Endodermal cell (in vitro differentiated cells): Measurements from ENCODE around the gene CKAP2L. TPM values are rescaled to one million over a fixed set of nuclear protein-coding genes. Genes with fewer than 3 reads are reported as not detected.
A peak's percentile ranks its signal among the peaks of the same experiment; 100 is the strongest.

Source experiments
- DNase-seq: peaks from one replicate; pipeline ENCODE4 v3.0.0-alpha.2; 2017
- H3K27ac ChIP-seq: 2 replicates; pipeline ENCODE4 v1.5.1; 2013; ENCODE audit warnings: mild to moderate bottlenecking, low read depth, low read length, moderate library complexity
- H3K27me3 ChIP-seq: 2 replicates; pipeline ENCODE4 v1.6.1; 2013; ENCODE audit warnings: mild to moderate bottlenecking, low read length, moderate library complexity; ENCODE audit not compliant: insufficient read depth, control insufficient read depth, poor library complexity, severe bottlenecking
- H3K36me3 ChIP-seq: 2 replicates; pipeline ENCODE4 v1.7.0; 2013; ENCODE audit warnings: mild to moderate bottlenecking, low read length, moderate library complexity; ENCODE audit not compliant: control insufficient read depth, insufficient read depth
- H3K4me1 ChIP-seq: one replicate; pipeline ENCODE4 v1.7.0; 2013; ENCODE audit warnings: low read length; ENCODE audit not compliant: control insufficient read depth, insufficient read depth
- H3K4me3 ChIP-seq: 2 replicates; pipeline ENCODE4 v1.5.1; 2013; ENCODE audit warnings: mild to moderate bottlenecking, low read length, moderate library complexity
- H3K9ac ChIP-seq: 2 replicates; pipeline ENCODE4 v1.6.1; 2013; ENCODE audit warnings: mild to moderate bottlenecking, low read length, moderate library complexity; ENCODE audit not compliant: poor library complexity, severe bottlenecking; ENCODE audit errors: extremely low read depth
- H3K9me3 ChIP-seq: 2 replicates; pipeline ENCODE4 v1.6.1; 2013; ENCODE audit warnings: mild to moderate bottlenecking, low read length, moderate library complexity; ENCODE audit not compliant: control insufficient read depth
- H3K27ac Mint-ChIP-seq: 2 replicates; pipeline ENCODE4 v1.8.0; 2020; ENCODE audit warnings: mixed read lengths
- H3K27me3 Mint-ChIP-seq: 2 replicates; pipeline ENCODE4 v1.8.0; 2021; ENCODE audit warnings: mild to moderate bottlenecking, mixed read lengths; ENCODE audit not compliant: insufficient read depth
- H3K36me3 Mint-ChIP-seq: 2 replicates; pipeline ENCODE4 v1.8.0; 2020; ENCODE audit warnings: low read depth, mixed read lengths
- H3K4me1 Mint-ChIP-seq: 2 replicates; pipeline ENCODE4 v1.8.0; 2020; ENCODE audit warnings: mixed read lengths
- H3K4me3 Mint-ChIP-seq: 2 replicates; pipeline ENCODE4 v1.8.0; 2020; ENCODE audit warnings: mild to moderate bottlenecking, moderate library complexity, mixed read lengths
- H3K9me3 Mint-ChIP-seq: 2 replicates; pipeline ENCODE4 v1.8.0; 2020; ENCODE audit warnings: mild to moderate bottlenecking, mixed read lengths
- CTCF ChIP-seq: fragments of 200-600 bp; sonication (generic); conservative IDR thresholded peaks from 2 replicates; pipeline ENCODE4 v1.5.0; 2021; ENCODE audit warnings: antibody characterized with exemption, mild to moderate bottlenecking
- WGBS, 2 experiments: methylation state at CpG; one replicate each; pipeline versions ENCODE4 v1.1.5 to v1.1.7; 2013; ENCODE audit warnings: missing lambda C conversion rate in 2 of 2, mixed read lengths in 1 of 2; ENCODE audit not compliant: insufficient coverage in 1 of 2, insufficient read length in 1 of 2; 5-methylcytosine and 5-hydroxymethylcytosine counted together
- total RNA-seq, 2 donors: library from RNA; stranded (reverse); fragmentation: NEBNext Ultra II Directional in 1 of 2; extraction: Animal tissue kit (Norgen Biotek cat#: 25700) in 1 of 2; gene quantifications; 2 replicates in 1 of 2; 3 replicates in 1 of 2; pipeline ENCODE4 v1.2.1, GENCODE V29; 2021

The CKAP2L gene
- total RNA-seq, 2 donors from 2014 or later: 20.1 to 30.3 TPM

DNA sequence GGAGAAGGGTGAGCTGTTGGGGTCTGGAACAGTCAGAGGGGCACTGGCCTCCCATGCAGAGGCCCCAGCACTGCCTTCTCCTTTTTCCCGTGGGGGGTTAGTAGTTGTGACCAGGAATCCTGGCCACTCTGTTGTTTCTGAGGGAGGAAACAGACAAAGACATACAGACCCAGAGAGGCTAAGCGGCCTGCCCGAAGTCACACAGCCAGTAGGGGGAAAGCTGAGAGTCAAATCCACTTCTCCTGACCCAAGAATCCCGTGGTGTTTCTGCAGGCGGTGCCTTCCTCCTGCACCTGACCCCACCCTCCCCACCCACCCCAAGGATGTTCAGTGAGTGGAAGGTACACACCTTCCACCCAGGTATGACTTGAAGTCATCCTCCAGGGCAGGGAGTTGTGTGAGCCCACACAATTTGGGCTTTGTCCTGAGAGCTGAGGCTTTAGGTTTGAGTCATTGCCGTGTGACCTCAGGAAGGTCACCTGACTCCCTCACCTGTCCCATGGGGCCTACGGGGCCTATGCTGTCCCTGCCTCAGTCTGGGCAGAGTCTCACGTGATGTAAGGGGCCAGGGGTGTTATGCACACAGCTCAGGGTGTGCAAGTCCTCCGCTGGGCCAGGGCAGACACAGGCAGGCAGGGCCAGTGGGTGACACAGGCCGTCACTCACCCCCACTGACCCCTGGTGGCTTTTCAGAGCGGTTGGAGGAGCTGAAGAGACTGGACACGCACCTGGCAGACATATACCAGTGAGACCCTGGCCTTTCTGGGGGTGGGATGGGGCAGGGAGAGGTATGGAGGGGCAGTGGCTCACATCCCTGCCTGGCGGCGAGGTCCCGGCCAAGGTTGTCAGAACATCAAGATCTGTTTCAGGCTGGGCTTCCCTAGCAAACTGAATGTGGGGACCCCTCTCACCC lies 38.6 kb downstream of the CKAP2L start:
- Mint-ChIP-seq H3K4me1 (peaks cover 17% of the 10 kb centered on the region), H3K27me3 (no peaks in the 10 kb centered on the region), H3K36me3 (no peaks in the 10 kb centered on the region), H3K9me3 (no peaks in the 10 kb centered on the region), H3K4me3 (no peak overlapping the region), H3K27ac (peak overlapping the region; percentile 61)
- DNase-seq: peak; percentile 70
- Histone ChIP-seq H3K9ac (no peak overlapping the region), H3K4me1 (peaks cover 9% of the 10 kb centered on the region), H3K9me3 (no peaks in the 10 kb centered on the region), H3K27ac (no peak overlapping the region), H3K36me3 (no peaks in the 10 kb centered on the region), H3K4me3 (no peak overlapping the region), H3K27me3 (no peaks in the 10 kb centered on the region)
- WGBS, 2 experiments: 92 to 94% methylated on average over 6 to 15 of the region's 15 CpGs
- TF ChIP-seq CTCF: no peak

GRCh38 chr2:112724591-112725525 lies 39.6 kb downstream of the CKAP2L start:
- Mint-ChIP-seq H3K27ac (peak overlapping the region; percentile 35), H3K36me3 (no peaks in the 10 kb centered on the region), H3K27me3 (no peaks in the 10 kb centered on the region), H3K4me1 (peaks cover 14% of the 10 kb centered on the region), H3K4me3 (no peak overlapping the region), H3K9me3 (no peaks in the 10 kb centered on the region)
- no peak overlapping the region for H3K4me3 ChIP-seq
- H3K36me3 ChIP-seq: no peaks in the 10 kb centered on the region
- H3K9me3 ChIP-seq: no peaks in the 10 kb centered on the region
- peaks cover 9% of the 10 kb centered on the region for H3K4me1 ChIP-seq
- H3K27ac ChIP-seq: no peak overlapping the region
- peak; percentile 69 for TF ChIP-seq CTCF
- H3K27me3 ChIP-seq: no peaks in the 10 kb centered on the region
- no peak overlapping the region for H3K9ac ChIP-seq
- 83 to 95% methylated on average over 13 to 21 of the region's 21 CpGs for WGBS, 2 experiments
- peak; percentile 83 for DNase-seq

DNA sequence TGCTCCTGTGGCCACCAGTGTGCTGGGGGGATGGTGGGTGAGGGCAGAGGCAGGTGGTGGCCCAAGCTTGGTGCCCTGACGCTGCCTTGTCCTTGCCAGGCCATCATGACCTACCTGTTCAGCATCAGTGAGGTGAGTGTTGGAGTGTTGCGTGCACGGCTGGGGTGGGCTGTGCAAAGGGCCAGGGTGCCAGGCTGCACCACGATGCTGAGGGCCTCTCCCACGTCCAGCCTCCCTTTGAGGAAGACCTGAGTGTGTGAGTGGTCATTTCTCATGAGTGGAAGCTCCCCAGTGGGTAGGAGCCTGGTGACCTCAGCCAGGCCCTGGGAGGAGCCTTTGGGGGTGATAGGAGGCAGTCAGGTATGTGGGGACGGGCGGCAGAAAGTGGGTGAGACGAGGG lies 40.4 kb downstream of the CKAP2L start:
- H3K27ac ChIP-seq: no peak overlapping the region
- 93 to 96% methylated on average over 7 to 8 of the region's 8 CpGs for WGBS, 2 experiments

More for the DNA sequence above, 40.4 kb downstream of the CKAP2L start:
- Mint-ChIP-seq H3K36me3 (no peaks in the 10 kb centered on the region), H3K27ac (no peak overlapping the region), H3K4me3 (no peak overlapping the region), H3K27me3 (no peaks in the 10 kb centered on the region), H3K4me1 (peaks cover 14% of the 10 kb centered on the region), H3K9me3 (no peaks in the 10 kb centered on the region)
- H3K4me3 ChIP-seq: no peak overlapping the region
- H3K36me3 ChIP-seq: no peaks in the 10 kb centered on the region
- H3K4me1 ChIP-seq: peaks cover 9% of the 10 kb centered on the region
- no peak for TF ChIP-seq CTCF
- H3K9me3 ChIP-seq: no peaks in the 10 kb centered on the region
- H3K27me3 ChIP-seq: no peaks in the 10 kb centered on the region
- no peak for DNase-seq
- no peak overlapping the region for H3K9ac ChIP-seq
